Thoracic aorta (tissue), 2 donors: ENCODE measurements around the gene TMEM97. TPM values are rescaled to one million over a fixed set of nuclear protein-coding genes. Genes with fewer than 3 reads are reported as not detected.

Experiments used
- ATAC-seq: fragments of 150-250 bp; one replicate; pipeline ENCODE4 v1.8.0; 2017; ENCODE audit warnings: low read depth; ENCODE audit not compliant: insufficient number of reproducible peaks, low FRiP score
- DNase-seq: peaks from one replicate; pipeline ENCODE4 v3.0.0-alpha.2; 2020; ENCODE audit warnings: low spot score
- H3K27ac ChIP-seq, 2 donors: fragments of 200-600 bp; sonication (generic); 1 replicate in 1 of 2; 2 replicates in 1 of 2; pipeline ENCODE4 v1.5.1; 2016; ENCODE audit warnings: mild to moderate bottlenecking in 2 of 2, moderate library complexity in 2 of 2
- H3K27me3 ChIP-seq: fragments of 200-600 bp; sonication (generic); replicated peaks from 2 replicates; pipeline ENCODE4 v1.6.0; 2016; ENCODE audit warnings: mild to moderate bottlenecking; ENCODE audit not compliant: insufficient read depth
- H3K36me3 ChIP-seq: fragments of 200-600 bp; sonication (generic); one replicate; pipeline ENCODE4 v1.5.1; 2016
- H3K4me1 ChIP-seq, 2 donors: fragments of 200-600 bp; sonication (generic); 1 replicate in 1 of 2; 2 replicates in 1 of 2; pipeline versions ENCODE4 v1.5.1 to v1.6.0; 2016; ENCODE audit warnings: low read depth in 2 of 2, mild to moderate bottlenecking in 1 of 2; ENCODE audit not compliant: control insufficient read depth in 1 of 2
- H3K4me3 ChIP-seq: fragments of 200-600 bp; sonication (generic); 2 replicates; pipeline ENCODE4 v1.5.1; 2016; ENCODE audit warnings: mild to moderate bottlenecking
- H3K9me3 ChIP-seq: fragments of 200-600 bp; sonication (generic); 2 replicates; pipeline ENCODE4 v1.5.1; 2016
- CTCF ChIP-seq: fragments of 200-600 bp; sonication (generic); IDR thresholded peaks from one replicate; pipeline ENCODE4 v1.5.1; 2019; ENCODE audit warnings: antibody characterized with exemption
- total RNA-seq, 2 donors: library from RNA; depleted of rRNA; stranded (reverse); fragments of >200 nt; gene quantifications; one replicate each; pipeline versions ENCODE4 v1.1.0 to v1.2.3, GENCODE V29; 2016

The TMEM97 gene
- total RNA-seq, 2 donors from 2014 or later, result 1.1 to 5.9 TPM

GRCh38 chr17:28274591-28275265, 44.3 kb upstream of the TMEM97 start:
- no peak for TF ChIP-seq CTCF
- Histone ChIP-seq H3K4me3 (no peak overlapping the region), H3K36me3 (no peaks in the 10 kb centered on the region), H3K9me3 (no peaks in the 10 kb centered on the region), H3K4me1 (no peaks in the 10 kb centered on the region), H3K27me3 (no peaks in the 10 kb centered on the region), H3K27ac (no peak overlapping the region)
- ATAC-seq (no peak), DNase-seq (no peak)

DNA sequence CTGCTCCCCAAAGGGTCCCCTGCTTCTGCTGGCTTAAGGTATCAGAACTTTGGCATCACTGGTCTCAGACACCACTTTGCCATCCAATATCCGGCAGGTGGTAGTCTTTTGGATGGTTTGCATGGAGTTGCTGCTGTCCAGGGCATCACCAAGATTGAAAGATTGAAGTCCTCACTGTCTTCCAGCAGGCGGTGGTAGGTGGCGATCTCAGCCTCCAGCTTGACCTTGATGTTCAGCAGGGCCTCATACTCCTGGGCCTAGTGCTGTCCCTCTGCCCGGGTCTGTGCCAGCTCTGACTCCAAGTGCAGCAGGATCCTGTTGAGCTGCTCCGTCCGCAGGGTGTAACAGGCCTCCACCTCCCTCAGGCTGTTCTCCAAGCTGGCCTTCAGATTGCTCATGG, 43.0 kb upstream of the TMEM97 start:
- Histone ChIP-seq H3K9me3 (no peaks in the 10 kb centered on the region), H3K4me3 (no peak overlapping the region), H3K4me1 (no peaks in the 10 kb centered on the region), H3K36me3 (no peaks in the 10 kb centered on the region), H3K27me3 (no peaks in the 10 kb centered on the region), H3K27ac (no peak overlapping the region)
- no peak for TF ChIP-seq CTCF
- no peak for ATAC-seq
- no peak for DNase-seq

- Histone ChIP-seq H3K36me3 (no peaks in the 10 kb centered on the region), H3K4me3 (no peak overlapping the region), H3K27ac (no peak overlapping the region), H3K27me3 (no peaks in the 10 kb centered on the region), H3K9me3 (no peaks in the 10 kb centered on the region), H3K4me1 (no peaks in the 10 kb centered on the region)
- DNase-seq (no peak), ATAC-seq (no peak)
- TF ChIP-seq CTCF, result no peak
Measured at GRCh38 chr17:28279411-28279810, 39.6 kb upstream of the TMEM97 start.

GRCh38 chr17:28280826-28281225, 38.2 kb upstream of the TMEM97 start:
- no peak overlapping the region for H3K4me3 ChIP-seq
- no peaks in the 10 kb centered on the region for H3K36me3 ChIP-seq
- no peak for TF ChIP-seq CTCF
- no peaks in the 10 kb centered on the region for H3K27me3 ChIP-seq
- no peak overlapping the region for H3K27ac ChIP-seq
- DNase-seq, result no peak
- H3K4me1 ChIP-seq, result no peaks in the 10 kb centered on the region
- no peak for ATAC-seq
- H3K9me3 ChIP-seq, result no peaks in the 10 kb centered on the region

DNA sequence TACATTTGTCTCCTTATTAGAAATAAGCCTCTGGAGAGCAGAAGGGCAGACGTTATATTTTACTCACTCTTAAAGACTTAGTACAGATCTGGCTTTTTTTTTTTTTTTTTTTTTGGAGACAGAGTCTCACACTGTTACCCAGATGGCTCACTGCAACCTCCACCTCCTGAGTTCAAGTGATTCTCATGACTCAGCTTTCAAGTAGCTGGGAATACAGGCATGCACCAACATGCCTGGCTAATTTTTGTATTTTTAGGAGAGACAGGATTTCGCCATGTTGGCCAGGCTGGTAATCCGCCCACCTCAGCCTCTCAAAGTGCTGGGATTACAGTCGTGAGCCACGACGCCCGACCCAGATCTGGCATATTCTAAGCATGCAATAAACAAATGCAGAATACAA, 36.4 kb upstream of the TMEM97 start:
- DNase-seq, result no peak
- Histone ChIP-seq H3K27ac (no peak overlapping the region), H3K4me1 (no peaks in the 10 kb centered on the region), H3K27me3 (no peaks in the 10 kb centered on the region), H3K36me3 (no peaks in the 10 kb centered on the region), H3K4me3 (no peak overlapping the region), H3K9me3 (no peaks in the 10 kb centered on the region)
- ATAC-seq, result no peak
- TF ChIP-seq CTCF, result no peak
